HG03060 (cell line): ENCODE measurements around the gene MMP20.
"Not testable (repeated sequence)": the region's sequence is repeated elsewhere in the genome, so short reads cannot be mapped to it uniquely, and the experiment has no call there.

ENCODE experiments used
- ATAC-seq: cut with Tn5 transposase; IDR thresholded peaks from one replicate; pipeline ENCODE4 v1.9.1; 2021; ENCODE audit warnings: low read depth, moderate number of reproducible peaks; ENCODE audit not compliant: unreplicated experiment

Gene MMP20

GRCh38 chr11:102625177-102625576 lies at the start of gene MMP20:
TSS of gene MMP20 (minus strand) at chr11:102625332. CDS start at chr11:102625319, 13 bp downstream.
- no peak for ATAC-seq

GRCh38 chr11:102669664-102670063 lies 44.5 kb upstream of the MMP20 start:
- ATAC-seq = peak; percentile 57

- no peak for ATAC-seq
Measured at GRCh38 chr11:102666331-102666957, 41.3 kb upstream of the MMP20 start.

GRCh38 chr11:102664001-102664752 lies 39.0 kb upstream of the MMP20 start:
- ATAC-seq = no peak

- ATAC-seq = no peak
Measured at GRCh38 chr11:102662607-102663006, 37.5 kb upstream of the MMP20 start.

GRCh38 chr11:102661040-102661439 lies 35.9 kb upstream of the MMP20 start:
- ATAC-seq = no peak

GRCh38 chr11:102656528-102656927 lies 31.4 kb upstream of the MMP20 start:
- no peak for ATAC-seq

- no peak for ATAC-seq
Measured at GRCh38 chr11:102655547-102655946, 30.4 kb upstream of the MMP20 start.

GRCh38 chr11:102654761-102655160 lies 29.6 kb upstream of the MMP20 start:
- no peak for ATAC-seq

- ATAC-seq = no peak
Measured at GRCh38 chr11:102653744-102654291, 28.7 kb upstream of the MMP20 start.

- no peak for ATAC-seq
Measured at GRCh38 chr11:102647430-102647829, 22.3 kb upstream of the MMP20 start.

- no peak for ATAC-seq
Measured at GRCh38 chr11:102643941-102644340, 18.8 kb upstream of the MMP20 start.

GRCh38 chr11:102640946-102641345 lies 15.8 kb upstream of the MMP20 start:
- no peak for ATAC-seq

- ATAC-seq = no peak
Measured at GRCh38 chr11:102639656-102640055, 14.5 kb upstream of the MMP20 start.

GRCh38 chr11:102637731-102638130 lies 12.6 kb upstream of the MMP20 start:
- ATAC-seq = no peak

- no peak for ATAC-seq
Measured at GRCh38 chr11:102633385-102634026, 8.4 kb upstream of the MMP20 start.

GRCh38 chr11:102632026-102632425 lies 6.9 kb upstream of the MMP20 start:
- no peak for ATAC-seq

- ATAC-seq = no peak
Measured at GRCh38 chr11:102630598-102631448, 5.7 kb upstream of the MMP20 start.

GRCh38 chr11:102629908-102630307 lies 4.8 kb upstream of the MMP20 start:
- ATAC-seq = not testable (repeated sequence)

- no peak for ATAC-seq
Measured at GRCh38 chr11:102626676-102627075, 1.5 kb upstream of the MMP20 start.
